ENCODE measurements around the gene VAV2. TPM values are rescaled to one million over a fixed set of nuclear protein-coding genes. Genes with fewer than 3 reads are reported as not detected.
A peak's percentile ranks its signal among the peaks of the same experiment; 100 is the strongest.

Gene VAV2
- polyA plus RNA-seq, 3 donors from 2014 or later = 0.12 to 0.28 TPM; not detected in 1

- Mint-ChIP-seq H3K9me3 (no peaks in the 10 kb centered on the region), H3K4me3 (no peak overlapping the region), H3K4me1 (peaks cover 6 to 13% of the 10 kb centered on the region in 2 donors), H3K27me3 (ENCODE audit: low read depth in 3 of 3) (peaks cover 0 to 4% (median 3%) of the 10 kb centered on the region in 3 donors), H3K36me3 (no peaks in the 10 kb centered on the region), H3K27ac (no peak overlapping the region)
- no peak for DNase-seq
Observed at GRCh38 chr9:133733796-133734533, 258.2 kb downstream of the VAV2 start.

- peaks cover under 1 to 7% of the 10 kb centered on the region in 2 donors for H3K4me1 Mint-ChIP-seq
- no peak for DNase-seq
- no peak overlapping the region for H3K27ac Mint-ChIP-seq
- peaks cover 0 to 4% (median 3%) of the 10 kb centered on the region in 3 donors for H3K27me3 Mint-ChIP-seq (ENCODE audit: low read depth in 3 of 3)
- H3K9me3 Mint-ChIP-seq = no peaks in the 10 kb centered on the region
- H3K4me3 Mint-ChIP-seq = no peak overlapping the region
- no peaks in the 10 kb centered on the region for H3K36me3 Mint-ChIP-seq
Observed at GRCh38 chr9:133733421-133733795, 258.7 kb downstream of the VAV2 start.

GRCh38 chr9:133732639-133733408 lies 259.3 kb downstream of the VAV2 start:
- H3K36me3 Mint-ChIP-seq = no peaks in the 10 kb centered on the region
- H3K27me3 Mint-ChIP-seq (ENCODE audit: low read depth in 3 of 3) = peaks cover 0 to 4% (median 3%) of the 10 kb centered on the region in 3 donors
- H3K4me3 Mint-ChIP-seq = no peak overlapping the region
- H3K4me1 Mint-ChIP-seq = peaks cover 0 to 3% of the 10 kb centered on the region in 2 donors
- no peak overlapping the region for H3K27ac Mint-ChIP-seq
- H3K9me3 Mint-ChIP-seq = no peaks in the 10 kb centered on the region
- no peak for DNase-seq

- Mint-ChIP-seq H3K4me3 (no peak overlapping the region), H3K36me3 (no peaks in the 10 kb centered on the region), H3K4me1 (no peaks in the 10 kb centered on the region)
Observed at GRCh38 chr9:133731876-133732638, 260.1 kb downstream of the VAV2 start.

GRCh38 chr9:133730994-133731715 lies 261.0 kb downstream of the VAV2 start:
- Mint-ChIP-seq H3K4me1 (peaks cover 0 to 5% of the 10 kb centered on the region in 2 donors), H3K27ac (no peak overlapping the region), H3K9me3 (no peaks in the 10 kb centered on the region), H3K36me3 (no peaks in the 10 kb centered on the region), H3K27me3 (ENCODE audit: low read depth in 3 of 3) (peaks cover 0 to 4% (median 3%) of the 10 kb centered on the region in 3 donors), H3K4me3 (no peak overlapping the region)
- no peak for DNase-seq

More at GRCh38 chr9:133731876-133732638, 260.1 kb downstream of the VAV2 start:
- Mint-ChIP-seq H3K27ac (no peak overlapping the region), H3K9me3 (no peaks in the 10 kb centered on the region), H3K27me3 (ENCODE audit: low read depth in 3 of 3) (peaks cover 0 to 4% (median 3%) of the 10 kb centered on the region in 3 donors)
- no peak for DNase-seq

GRCh38 chr9:133729617-133730281 lies 262.4 kb downstream of the VAV2 start:
- Mint-ChIP-seq H3K9me3 (no peaks in the 10 kb centered on the region), H3K27me3 (ENCODE audit: low read depth in 3 of 3) (peaks cover 0 to 4% (median 3%) of the 10 kb centered on the region in 3 donors), H3K27ac (no peak overlapping the region), H3K4me3 (no peak overlapping the region), H3K36me3 (no peaks in the 10 kb centered on the region), H3K4me1 (peaks cover 0 to 5% of the 10 kb centered on the region in 2 donors)
- DNase-seq = no peak

GRCh38 chr9:133728856-133729616 lies 263.1 kb downstream of the VAV2 start:
- Mint-ChIP-seq H3K4me3 (no peak overlapping the region), H3K27ac (no peak overlapping the region), H3K4me1 (peaks cover 0 to 5% of the 10 kb centered on the region in 2 donors), H3K9me3 (no peaks in the 10 kb centered on the region), H3K27me3 (ENCODE audit: low read depth in 3 of 3) (peaks cover 0 to 4% (median 2%) of the 10 kb centered on the region in 3 donors), H3K36me3 (no peaks in the 10 kb centered on the region)
- DNase-seq = no peak

GRCh38 chr9:133727876-133728441 lies 264.2 kb downstream of the VAV2 start:
- H3K27ac Mint-ChIP-seq = no peak overlapping the region

GRCh38 chr9:133727277-133727875 lies 264.7 kb downstream of the VAV2 start:
- Mint-ChIP-seq H3K9me3 (no peaks in the 10 kb centered on the region), H3K27ac (no peak overlapping the region)

More at GRCh38 chr9:133727876-133728441, 264.2 kb downstream of the VAV2 start:
- peaks cover 0 to 5% of the 10 kb centered on the region in 2 donors for H3K4me1 Mint-ChIP-seq
- H3K27me3 Mint-ChIP-seq (ENCODE audit: low read depth in 3 of 3) = peaks cover 0 to 4% (median 2%) of the 10 kb centered on the region in 3 donors
- DNase-seq = no peak
- H3K36me3 Mint-ChIP-seq = no peaks in the 10 kb centered on the region
- H3K4me3 Mint-ChIP-seq = no peak overlapping the region
- H3K9me3 Mint-ChIP-seq = no peaks in the 10 kb centered on the region

GRCh38 chr9:133726401-133727276 lies 265.5 kb downstream of the VAV2 start:
- Mint-ChIP-seq H3K27me3 (ENCODE audit: low read depth in 3 of 3) (peaks cover 0 to 6% (median 2%) of the 10 kb centered on the region in 3 donors), H3K9me3 (no peaks in the 10 kb centered on the region), H3K4me1 (peaks cover 0 to 5% of the 10 kb centered on the region in 2 donors), H3K4me3 (no peak overlapping the region), H3K27ac (peak overlapping the region in 1 of 6 donors; percentile 30), H3K36me3 (no peaks in the 10 kb centered on the region)
- DNase-seq = no peak

More at GRCh38 chr9:133727277-133727875, 264.7 kb downstream of the VAV2 start:
- Mint-ChIP-seq H3K4me1 (peaks cover 0 to 5% of the 10 kb centered on the region in 2 donors), H3K36me3 (no peaks in the 10 kb centered on the region), H3K27me3 (ENCODE audit: low read depth in 3 of 3) (peaks cover 0 to 4% (median 2%) of the 10 kb centered on the region in 3 donors), H3K4me3 (no peak overlapping the region)
- DNase-seq = no peak

- Mint-ChIP-seq H3K27me3 (ENCODE audit: low read depth in 3 of 3) (peaks cover 2 to 7% (median 2%) of the 10 kb centered on the region in 3 donors), H3K27ac (no peak overlapping the region), H3K36me3 (peaks cover 0 to under 1% (median 0%) of the 10 kb centered on the region in 3 donors), H3K9me3 (no peaks in the 10 kb centered on the region), H3K4me1 (peaks cover 0 to 5% of the 10 kb centered on the region in 2 donors), H3K4me3 (no peak overlapping the region)
- no peak for DNase-seq
Observed at GRCh38 chr9:133725886-133726285, 266.2 kb downstream of the VAV2 start.
